KOPT-K1 (cell line): ENCODE results near the gene MIP.
"Not testable (repeated sequence)": the region's sequence is repeated elsewhere in the genome, so short reads cannot be mapped to it uniquely, and the experiment has no call there.

Source experiments
- H3K27ac ChIP-seq: fragments of 200-600 bp; sonication (generic); 2 replicates; pipeline ENCODE4 v1.5.1; 2016; ENCODE audit warnings: antibody characterized with exemption, mild to moderate bottlenecking, low read depth, low read length; ENCODE audit not compliant: poor library complexity, severe bottlenecking
- H3K36me3 ChIP-seq: fragments of 200-600 bp; sonication (generic); 2 replicates; pipeline ENCODE4 v1.5.1; 2017; ENCODE audit warnings: antibody characterized with exemption, mild to moderate bottlenecking, low read length, moderate library complexity; ENCODE audit not compliant: insufficient read depth
- H3K9me3 ChIP-seq: fragments of 200-600 bp; sonication (generic); 2 replicates; pipeline ENCODE4 v1.5.1; 2017; ENCODE audit warnings: antibody characterized with exemption, low read length, mild to moderate bottlenecking; ENCODE audit not compliant: insufficient read depth, poor library complexity, severe bottlenecking

The MIP gene

GRCh38 chr12:56401612-56402011, 52.8 kb downstream of the MIP start:
- H3K27ac ChIP-seq, H3K36me3 ChIP-seq: not testable (repeated sequence)
- H3K9me3 ChIP-seq, result peaks cover 14% of the 10 kb centered on the region

DNA sequence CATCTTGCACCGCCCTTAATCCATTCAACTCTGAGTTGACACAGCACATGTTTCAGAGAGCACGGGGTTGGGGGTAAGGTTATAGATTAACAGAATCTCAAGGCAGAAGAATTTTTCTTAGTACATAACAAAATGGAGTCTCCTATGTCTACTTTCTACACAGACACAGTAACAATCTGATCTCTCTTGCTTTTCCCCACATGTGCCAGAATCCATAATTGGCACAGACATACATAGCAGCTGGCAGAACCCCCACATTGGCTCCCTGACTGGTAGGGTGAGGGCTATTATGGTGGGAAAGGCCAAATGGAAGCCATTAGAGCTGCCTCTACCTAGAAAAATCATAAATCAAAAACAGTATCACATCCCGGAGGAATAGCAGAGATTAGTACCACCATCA, 53.3 kb downstream of the MIP start:
- H3K36me3 ChIP-seq, H3K27ac ChIP-seq: not testable (repeated sequence)
- H3K9me3 ChIP-seq, result peaks cover 14% of the 10 kb centered on the region
